Stimulated activated CD4-positive, alpha-beta T cell treated with anti-CD3 and anti-CD28 coated beads, Interleukin-15, amount 100 ng/mL, for 48 hours (primary cell): ENCODE measurements around the gene AHRR.
A peak's percentile ranks its signal among the peaks of the same experiment; 100 is the strongest.
"Not testable (repeated sequence)": the region's sequence is repeated elsewhere in the genome, so short reads cannot be mapped to it uniquely, and the experiment has no call there.

ENCODE experiments used
- DNase-seq, 2 donors: peaks; one replicate each; pipeline ENCODE4 v3.0.0-alpha.2; 2020; ENCODE audit warnings: low read depth in 2 of 2

Gene AHRR

DNA sequence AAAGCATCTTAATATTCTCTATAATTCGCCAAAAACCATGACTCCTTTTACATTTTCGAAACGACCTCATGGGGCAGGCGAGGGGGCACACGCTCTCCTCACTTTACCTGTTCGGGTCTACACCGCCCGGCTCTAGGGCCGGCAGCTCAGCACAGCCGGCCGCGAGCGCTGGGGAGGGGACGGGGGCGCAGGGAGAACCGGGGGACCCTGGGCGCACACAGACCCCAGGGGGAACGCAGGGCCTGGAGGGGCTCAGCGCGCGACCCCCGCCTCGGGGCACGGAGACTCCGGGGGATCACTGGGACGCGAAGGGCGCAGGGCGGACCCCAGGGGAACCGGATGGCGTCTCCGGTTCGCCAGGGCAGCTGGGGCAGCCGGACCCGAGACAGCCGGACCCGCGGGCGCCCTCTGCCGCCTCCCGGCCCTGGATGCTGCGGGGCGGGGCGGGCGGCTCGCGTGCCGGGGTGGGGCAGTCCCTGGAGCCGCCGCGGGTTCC, at the start of gene AHRR:
TSS of gene AHRR (plus strand) at position 485 of the 496 bp plus-strand sequence. CDS start 22,189 bp downstream, outside the sequence.
- DNase-seq: peak in 1 of 2 donors; percentile 40

DNA sequence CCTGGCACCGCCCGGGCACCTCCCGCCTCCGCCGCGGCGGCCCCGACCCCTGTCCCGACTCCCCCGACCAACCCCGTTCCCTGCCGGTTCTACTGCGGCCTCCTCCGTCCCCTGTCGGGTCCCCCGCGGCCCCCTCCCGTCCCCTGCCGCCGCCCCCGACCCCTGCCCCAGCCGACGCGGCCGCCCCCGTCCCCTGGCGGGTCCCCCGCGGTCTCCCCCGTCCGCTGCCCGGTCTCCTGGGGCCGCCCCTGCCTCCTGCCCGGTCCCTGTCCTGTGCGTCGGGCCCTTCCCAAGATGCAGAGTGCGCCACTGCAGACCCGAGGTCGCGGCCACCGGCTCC, 49.7 kb upstream of the AHRR start:
- DNase-seq: not testable (repeated sequence)

DNA sequence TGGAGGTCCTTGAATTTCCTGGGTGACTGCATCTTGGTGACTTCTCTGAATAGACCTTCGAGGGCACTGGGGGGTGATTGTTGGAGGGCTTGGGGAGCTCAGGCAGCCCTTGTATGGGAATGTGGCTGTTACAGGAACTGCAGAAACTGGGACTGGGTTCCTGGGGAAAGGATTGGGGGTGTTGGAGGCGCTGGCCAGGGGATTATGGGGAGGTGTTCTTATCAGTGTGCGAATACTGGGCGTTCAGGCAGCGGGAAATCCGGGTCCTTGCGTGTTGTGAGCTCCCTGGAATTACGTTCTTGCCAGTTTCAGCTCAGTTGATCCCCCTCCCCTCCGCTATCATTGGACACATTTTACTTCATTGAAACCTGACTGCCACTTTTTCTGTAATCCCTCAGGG, 48.4 kb upstream of the AHRR start:
- not testable (repeated sequence) for DNase-seq

DNA sequence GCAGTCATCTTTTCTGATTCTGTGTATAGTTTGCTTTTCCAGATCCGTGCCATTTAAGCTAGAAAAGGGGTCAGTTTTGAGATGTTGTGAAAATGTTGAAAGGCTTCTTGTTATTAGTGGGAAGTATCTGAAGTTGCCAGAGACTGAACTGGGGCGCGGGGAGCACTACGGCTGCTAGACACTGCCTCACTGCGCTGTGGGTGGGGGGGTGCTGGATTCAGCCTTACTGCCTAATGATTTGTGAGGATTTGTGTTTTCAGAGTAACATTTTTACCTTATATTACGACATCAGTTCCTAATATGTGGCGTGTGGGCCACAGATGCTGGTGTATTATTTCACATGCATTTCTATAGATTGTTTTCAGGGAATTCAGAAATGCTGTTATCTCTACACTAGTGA, 48.0 kb upstream of the AHRR start:
- not testable (repeated sequence) for DNase-seq

DNA sequence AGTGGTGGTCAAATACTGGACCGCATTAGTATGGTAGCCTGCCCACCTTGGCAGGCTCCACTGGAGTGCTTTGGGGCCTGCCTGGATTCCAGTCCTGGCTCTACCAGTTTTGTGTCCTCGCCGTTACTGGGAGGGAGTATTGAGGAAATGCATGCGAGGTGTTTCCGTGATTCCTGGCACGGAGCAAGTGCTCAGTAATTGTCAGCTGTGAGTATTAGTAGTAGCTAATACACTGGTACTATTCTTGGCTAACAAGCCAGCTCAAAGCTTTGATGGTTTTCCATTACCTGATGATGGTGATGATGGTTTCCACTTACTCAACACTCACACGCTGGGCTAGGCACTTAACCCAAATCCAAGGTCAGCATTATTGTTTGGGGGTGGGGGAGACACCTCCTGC, 47.2 kb upstream of the AHRR start:
- DNase-seq: not testable (repeated sequence)

DNA sequence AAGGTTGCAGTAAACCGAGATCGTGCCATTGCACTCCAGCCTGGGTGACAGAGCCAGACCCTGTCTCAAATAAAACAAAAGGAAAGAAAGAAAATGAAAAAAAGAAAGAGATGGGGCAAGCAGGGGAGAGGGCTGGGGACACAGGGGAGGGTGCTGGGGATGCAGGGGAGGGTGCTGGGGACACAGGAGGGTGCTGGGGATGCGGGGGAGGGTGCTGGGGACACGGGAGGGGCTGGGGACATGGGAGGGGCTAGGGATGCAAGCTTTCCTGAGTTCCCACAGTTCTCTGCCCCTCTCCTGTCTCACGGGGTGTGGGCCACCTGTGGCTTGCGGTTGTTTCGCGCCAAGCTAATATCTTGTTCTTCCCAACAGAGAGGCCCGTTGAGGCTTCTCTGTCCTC, 42.9 kb upstream of the AHRR start:
- DNase-seq: no peak

DNA sequence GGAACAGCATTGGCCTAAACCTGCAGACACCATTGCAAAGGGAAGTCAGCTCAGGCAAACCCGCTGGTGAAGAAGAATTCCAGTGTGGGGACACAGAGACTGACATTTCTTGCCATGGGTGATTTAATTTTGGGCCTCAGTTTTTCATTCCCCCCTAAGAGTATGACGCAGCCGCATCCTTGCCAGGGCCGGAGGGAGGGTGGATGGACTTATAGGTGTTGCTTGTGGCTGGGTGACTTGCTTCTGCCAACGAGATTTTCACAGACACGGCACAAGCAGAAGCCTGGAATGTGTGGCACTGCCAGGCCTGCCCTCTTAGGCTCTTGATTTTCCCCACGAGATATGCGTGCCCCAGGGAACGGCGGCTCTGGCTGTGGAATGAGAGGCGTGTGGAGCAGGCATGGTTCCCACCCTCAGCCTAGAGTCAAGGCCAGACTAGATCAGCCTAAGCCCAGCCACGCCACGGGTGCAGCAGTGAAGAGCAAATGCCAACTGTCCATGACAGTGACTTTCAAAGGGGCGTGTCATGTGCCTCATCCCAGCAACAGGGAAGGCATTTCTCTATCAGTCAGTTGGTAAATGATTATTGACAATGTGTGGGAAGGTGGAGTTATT, 42.4 kb upstream of the AHRR start:
- DNase-seq: not testable (repeated sequence)

DNA sequence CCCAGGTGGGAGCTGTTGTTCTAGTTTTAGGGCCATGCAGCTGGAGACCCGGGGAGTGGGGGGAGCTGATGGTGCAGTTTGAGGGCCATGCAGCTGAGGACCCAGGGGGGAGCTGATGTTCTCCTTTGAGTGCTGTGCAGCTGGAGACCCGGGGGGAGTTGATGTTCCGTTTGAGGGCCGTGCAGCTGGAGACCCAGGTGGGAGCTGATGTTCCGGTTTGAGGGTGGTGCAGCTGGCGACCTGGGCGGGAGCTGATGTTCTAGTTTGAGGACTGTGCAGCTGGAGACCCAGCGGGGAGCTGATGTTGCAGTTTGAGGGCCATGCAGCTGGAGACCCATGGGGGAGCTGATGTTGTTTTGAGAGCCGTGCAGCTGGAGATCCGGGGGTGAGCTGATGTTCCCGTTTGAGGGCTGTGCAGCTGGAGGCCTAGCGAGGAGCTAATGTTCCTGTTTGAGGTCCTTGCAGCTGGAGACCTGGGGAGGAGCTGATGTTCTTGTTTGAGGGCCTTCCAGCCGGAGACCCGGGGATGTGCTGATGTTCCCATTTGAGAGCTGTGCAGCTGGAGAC, 35.4 kb upstream of the AHRR start:
- no peak for DNase-seq

DNA sequence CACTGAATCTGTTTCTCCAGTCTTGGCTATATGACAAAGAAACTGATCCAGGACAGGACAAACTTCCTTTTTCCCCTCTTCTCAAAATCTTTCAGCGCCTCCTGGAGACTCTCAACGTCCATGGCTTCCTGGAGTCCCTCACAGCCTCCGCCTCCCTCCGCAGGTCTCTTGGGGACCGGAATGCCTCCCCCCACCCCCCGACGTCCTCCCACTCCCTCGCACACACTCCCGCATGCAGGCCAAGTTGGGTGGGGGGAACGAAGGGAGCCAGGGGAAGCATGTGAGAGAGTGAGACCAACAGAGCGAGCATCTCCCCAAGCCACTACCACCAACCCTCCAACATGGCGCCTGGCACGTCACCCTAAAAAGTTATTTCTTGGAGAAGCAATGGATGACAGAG, 31.3 kb upstream of the AHRR start:
- DNase-seq: not testable (repeated sequence)

DNA sequence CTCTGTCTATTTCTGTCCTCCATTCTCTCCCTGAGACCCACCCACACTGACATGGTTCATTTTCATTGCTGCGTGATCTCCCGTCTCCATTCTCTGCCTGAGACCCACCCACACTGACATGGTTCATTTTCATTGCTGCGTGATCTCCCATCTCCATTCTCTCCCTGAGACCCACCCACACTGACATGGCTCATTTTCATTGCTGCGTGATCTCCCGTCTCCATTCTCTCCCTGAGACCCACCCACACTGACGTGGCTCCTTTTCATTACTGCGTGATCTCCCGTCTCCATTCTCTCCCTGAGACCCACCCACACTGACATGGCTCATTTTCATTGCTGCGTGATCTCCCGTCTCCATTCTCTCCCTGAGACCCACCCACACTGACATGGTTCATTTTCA, 30.2 kb upstream of the AHRR start:
- DNase-seq: not testable (repeated sequence)

DNA sequence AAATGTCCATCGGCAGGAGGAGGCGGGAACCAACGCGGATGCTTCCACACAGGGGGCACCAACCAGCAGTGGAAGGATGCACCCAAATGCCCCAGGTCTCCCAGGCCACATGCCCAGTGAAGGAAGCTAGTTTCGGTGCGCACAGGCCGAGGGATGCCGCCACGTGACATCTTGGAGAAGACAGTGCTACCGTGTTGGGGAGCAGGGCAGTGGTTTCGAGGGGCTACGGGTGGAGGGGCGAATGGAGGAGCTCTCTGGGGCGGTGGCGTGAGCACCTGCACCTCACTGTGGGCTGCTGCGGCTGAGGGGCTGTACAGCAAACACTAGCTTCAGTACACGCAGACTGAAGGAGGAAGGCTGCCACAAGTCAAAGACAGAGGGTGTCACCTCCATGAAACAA, 26.7 kb upstream of the AHRR start:
- not testable (repeated sequence) for DNase-seq

DNA sequence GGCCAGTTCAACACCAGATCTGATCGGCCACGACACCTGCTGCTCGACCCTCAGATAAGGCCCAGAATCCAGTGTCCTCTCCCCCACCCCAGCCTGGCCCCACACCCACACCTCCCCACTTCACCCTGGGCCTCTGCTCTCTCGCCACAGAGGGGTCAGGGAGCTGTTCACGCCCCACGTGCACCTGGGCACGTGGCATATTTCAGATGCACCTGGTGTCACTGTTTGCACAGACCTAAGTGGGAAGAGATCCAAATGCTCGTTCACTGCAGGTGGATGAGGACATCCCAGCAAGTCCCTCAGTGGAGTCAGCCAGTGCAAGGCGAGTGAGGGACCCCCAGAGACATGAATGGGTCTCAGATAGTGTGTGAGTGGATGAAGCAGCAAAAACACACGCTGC, 25.3 kb upstream of the AHRR start:
- not testable (repeated sequence) for DNase-seq

DNA sequence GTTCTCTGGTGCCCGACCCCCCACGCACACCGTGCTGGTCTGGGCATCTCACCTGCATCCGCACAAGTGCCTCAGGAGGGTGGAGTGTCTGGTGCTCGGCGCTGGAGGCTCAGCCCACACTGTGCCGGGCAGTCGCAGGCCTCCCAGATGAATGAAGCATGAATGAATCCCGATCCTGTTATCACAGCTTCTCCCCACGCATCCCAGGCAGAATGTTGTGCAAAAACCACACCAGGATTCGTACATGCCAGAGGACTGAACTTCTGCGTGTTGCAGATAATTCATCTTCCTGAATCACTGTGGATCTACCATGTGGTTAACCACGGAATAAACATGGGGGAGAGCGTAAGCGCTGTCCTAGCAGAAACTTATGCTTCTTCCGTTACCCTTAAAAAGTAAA, 24.6 kb upstream of the AHRR start:
- not testable (repeated sequence) for DNase-seq

DNA sequence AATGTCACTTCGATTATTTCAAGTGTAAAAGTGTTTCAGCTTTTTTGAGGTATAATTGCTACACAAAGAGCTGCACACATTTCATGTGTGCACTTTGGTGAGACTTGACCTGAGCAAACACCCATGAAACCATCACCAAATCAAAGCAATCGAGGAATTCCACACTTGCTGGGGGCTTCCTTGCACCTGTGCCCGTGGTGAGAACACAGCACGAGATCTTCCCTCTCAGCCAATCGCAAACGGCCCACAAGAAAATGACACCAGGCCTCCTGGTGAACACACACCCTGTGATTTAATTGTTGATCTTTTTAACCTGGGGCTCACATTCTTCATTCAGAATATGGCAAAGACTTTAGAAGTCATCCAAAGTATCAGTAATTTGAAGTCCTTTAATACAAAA, 24.1 kb upstream of the AHRR start:
- DNase-seq: not testable (repeated sequence)

DNA sequence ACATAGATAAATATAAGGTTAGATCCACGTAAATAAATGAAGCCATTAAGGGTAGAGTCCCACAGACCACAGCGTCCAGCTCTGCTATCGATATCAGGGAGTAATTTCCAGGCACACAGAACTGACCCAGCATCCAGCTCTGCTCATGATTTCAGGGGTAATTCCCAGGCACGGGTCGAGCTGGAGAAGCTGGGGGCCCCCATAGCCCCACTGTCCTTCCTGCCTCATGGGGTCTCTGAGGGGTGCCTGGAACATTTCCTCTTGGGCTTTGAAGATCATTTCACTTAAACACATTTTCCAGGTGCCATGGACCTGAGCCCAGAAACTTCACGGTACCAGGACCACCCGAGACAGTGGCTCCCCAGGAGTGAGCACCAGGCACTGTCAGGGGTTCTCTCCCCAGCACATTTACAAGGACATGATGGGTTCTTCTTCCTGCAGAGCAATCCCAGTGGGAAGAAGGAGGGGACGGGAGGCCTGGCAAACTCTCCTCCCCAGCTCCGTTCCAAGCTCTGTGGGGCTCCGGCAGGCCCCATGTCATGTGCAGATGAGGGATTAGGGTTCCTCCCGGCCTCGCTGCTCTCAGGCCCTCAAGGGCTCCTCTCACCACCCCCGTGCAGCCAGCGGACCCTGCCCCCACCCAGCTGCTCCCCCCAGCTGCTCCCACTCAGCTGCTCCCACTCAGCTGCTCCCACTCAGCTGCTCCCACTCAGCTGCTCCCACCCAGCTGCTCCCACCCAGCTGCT, 23.4 kb upstream of the AHRR start:
- DNase-seq: not testable (repeated sequence)

DNA sequence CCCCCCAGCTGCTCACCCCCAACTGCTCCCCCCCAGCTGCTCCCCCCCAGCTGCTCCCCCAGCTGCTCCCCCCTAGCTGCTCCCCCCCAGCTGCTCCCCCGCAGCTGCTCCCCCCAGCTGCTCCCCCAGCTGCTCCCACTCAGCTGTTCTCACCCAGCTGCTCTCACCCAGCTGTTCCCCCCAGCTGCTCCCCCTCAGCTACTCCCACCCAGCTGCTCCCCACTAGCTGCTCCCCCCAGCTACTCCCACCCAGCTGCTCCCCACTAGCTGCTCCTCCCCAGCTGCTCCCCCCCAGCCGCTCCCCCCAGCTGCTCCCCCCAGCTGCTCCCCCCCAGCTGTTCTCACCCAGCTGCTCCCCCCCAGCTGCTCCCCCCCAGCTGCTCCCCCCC, 22.8 kb upstream of the AHRR start:
- no peak for DNase-seq

DNA sequence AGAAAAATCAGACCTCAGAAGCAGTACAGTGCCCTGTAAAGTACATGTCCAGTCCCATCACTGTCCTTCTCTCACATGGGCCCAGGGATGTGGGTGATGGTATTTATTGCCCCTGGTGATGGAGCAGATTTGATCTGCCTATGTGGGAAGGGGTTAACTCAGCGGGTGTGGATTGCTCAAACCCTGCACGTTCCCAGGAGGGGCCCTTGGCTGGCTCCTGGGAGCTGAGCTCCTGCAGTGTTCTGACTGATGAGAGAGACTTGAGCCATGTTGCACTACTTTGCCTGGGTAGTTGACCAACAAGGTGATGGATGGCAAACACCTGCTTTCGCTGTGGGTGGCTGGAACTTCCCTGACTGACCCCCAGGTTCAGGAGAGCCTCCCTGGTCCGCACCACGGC, 21.6 kb upstream of the AHRR start:
- not testable (repeated sequence) for DNase-seq

DNA sequence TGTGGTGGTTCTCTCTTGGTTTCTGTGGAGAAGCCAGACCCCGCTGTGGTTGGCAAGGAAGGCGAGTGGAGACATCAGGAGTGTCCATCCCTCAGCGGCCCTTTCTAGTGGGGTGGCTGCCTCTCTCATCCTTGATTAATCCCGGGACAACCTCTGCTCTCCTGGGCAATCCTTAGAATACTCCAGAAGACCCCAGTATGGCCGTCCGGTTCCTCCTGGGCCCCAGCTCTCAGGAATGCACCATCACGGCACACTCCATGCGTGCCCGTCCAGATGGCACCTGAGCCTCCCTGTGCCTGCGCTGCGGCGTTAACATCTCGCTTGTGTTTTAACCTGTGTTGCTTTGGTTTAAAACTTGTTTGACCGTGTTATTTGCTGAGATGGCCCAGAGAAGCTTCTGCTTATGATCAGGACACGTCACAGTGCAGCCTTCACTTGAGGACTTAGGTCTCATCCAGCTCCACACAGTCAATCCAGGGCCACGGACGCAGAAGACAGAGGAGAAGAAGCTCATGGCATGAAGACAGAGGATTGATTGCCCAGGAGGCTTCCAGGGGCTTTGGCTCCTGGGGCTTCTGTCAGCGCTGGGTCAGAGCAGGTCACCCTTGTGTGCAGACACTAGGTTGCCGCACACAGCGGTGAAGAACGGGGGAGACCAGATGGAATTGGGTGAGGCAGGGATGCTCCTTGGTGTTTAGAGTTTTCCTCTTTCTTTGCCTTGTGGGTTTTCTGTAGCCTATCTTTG, 20.7 kb upstream of the AHRR start:
- not testable (repeated sequence) for DNase-seq

DNA sequence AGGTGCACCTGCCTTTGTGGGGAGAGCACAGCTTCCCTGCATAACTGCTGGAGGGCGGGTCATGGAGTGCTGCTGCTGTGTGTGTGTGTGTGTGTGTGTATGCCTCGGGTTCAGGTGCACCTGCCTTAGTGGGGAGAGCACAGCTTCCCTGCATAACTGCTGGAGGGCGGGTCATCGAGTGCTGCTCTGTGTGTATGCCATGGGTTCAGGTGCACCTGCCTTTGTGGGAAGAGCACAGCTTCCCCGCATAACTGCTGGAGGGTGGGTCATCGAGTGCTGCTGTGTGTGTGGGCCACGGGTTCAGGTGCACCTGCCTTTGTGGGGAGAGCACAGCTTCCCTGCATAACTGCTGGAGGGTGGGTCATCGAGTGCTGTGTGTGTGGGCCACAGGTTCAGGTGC, 19.1 kb upstream of the AHRR start:
- not testable (repeated sequence) for DNase-seq

DNA sequence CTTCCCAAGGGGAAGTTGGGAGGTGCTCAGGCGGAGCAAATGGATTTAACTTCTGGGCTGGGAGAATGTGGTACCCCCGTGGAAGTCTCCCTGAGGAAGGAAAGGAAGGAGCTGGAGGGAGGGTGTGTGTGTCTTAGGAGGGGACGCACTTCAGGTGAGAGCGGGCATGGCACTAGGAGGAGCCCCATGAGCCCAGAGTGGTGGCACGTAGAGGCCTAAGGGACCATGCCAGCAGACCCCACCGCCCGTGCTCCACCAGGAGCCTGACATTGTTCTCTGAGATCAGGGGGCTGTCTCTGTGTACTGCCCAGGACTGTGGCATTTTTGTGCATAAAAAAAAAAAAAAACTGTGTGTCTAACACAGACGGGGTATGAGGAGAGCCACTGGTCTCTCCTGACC, 18.5 kb upstream of the AHRR start:
- DNase-seq: no peak

DNA sequence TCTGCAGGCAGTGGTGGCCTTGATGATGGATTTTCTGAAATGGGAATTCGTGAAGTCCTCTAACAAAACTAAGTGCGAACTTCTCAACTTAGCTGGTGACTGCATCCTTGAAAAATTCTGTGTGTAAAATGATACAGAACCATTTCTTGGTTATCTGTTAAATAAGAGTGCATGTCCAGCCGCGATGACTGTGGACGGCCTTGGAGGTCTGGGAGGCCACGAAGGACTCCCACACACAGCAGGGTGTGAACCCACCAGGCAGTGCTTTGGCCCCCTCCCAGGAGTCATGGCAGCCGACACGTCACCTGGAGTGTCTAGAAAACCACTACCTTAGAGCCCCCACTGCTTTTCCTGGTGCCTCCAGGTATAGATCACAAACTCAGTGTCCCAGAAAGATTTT, 17.8 kb upstream of the AHRR start:
- not testable (repeated sequence) for DNase-seq

DNA sequence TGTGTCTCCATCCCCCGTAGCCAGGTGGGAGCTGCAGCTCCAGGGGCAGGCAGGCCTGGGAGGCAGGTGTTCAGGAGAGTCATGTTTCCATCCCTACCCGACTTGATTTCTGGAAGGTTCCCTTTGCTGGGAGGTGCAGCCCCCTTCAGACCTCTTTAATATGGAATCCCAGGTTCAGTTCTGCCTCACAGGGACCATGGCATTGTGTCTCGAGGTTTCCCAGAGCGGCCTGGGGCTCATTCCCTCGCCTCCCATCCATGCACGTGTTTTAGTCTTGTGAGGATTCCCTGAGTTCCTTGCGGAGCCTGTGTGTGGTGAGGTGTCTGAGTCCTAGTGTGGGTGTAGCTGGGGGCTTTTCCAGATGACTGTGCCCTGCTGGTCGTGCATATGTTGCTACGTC, 16.5 kb upstream of the AHRR start:
- no peak for DNase-seq
